ENCODE data around the gene CFAP45.

Gene CFAP45

GRCh38 chr1:159849626-159850366 lies 50.2 kb downstream of the CFAP45 start:
- no peak for DNase-seq

DNA sequence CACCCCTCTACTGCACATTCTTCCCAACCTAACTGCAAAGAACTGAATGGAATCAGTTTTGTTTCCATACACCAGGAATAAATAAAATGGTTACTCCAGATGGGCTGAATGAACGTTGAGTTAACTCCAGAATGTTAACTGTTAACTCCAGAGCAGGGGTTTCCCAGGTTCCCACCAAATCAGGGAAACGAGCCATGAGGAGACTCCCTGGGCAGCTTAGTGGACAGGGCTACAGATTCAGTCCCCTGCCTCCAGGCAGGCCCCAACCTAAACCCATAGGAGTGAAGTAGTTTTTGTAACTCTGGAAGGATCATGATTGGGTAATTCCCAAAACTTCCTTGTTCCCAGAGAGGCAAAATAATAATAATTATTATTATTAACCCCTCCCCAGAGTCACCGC lies 51.6 kb downstream of the CFAP45 start:
- no peak for DNase-seq

DNA sequence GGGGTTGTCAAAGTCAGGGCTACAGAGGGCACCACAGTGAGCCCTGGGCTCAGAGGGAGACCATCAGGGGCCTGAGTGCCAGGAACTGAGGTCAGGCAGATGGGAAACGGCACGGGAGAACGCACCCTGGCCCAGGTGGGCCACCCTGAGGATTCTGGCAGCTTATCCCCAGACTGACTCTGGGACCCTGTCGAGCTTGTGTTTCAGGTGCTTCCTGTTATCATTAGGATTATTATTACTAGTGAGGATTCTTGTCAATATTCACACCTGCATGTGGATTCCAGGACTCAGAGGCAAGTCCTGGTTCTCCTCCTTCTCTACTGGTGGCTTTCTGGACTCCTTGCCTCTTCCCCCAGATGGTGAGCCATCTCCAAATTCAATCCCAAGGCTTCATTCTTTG lies 52.7 kb downstream of the CFAP45 start:
- DNase-seq, result no peak

GRCh38 chr1:159845751-159846629 lies 54.0 kb downstream of the CFAP45 start:
- DNase-seq, result no peak

GRCh38 chr1:159843459-159843858 lies 56.5 kb downstream of the CFAP45 start:
- DNase-seq, result no peak

GRCh38 chr1:159841749-159842148 lies 58.2 kb downstream of the CFAP45 start:
- DNase-seq, result no peak

- no peak for DNase-seq
These were observed 60.7 kb downstream of the CFAP45 start for GRCh38 chr1:159839116-159839849.

DNA sequence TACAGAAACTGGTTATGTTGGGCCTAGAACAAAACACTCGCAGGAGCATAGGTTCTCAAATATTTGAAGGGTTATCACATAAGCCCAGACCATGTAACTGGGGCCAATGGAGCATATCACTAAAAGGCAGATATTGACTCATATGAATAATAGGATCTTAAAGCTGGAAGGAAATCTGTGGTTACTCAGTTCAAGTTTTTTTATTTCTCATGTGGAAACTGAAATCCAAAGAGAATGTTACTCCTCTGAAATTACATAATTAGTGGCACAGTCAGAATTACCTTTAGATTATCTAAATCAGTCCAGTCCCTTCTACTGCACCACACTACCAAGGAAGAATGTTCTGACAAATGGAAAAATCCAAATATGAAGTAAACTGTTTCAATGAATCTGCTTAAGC lies 61.2 kb downstream of the CFAP45 start:
- DNase-seq, result no peak

- DNase-seq, result no peak
These were observed 64.0 kb downstream of the CFAP45 start for GRCh38 chr1:159835862-159836525.

DNA sequence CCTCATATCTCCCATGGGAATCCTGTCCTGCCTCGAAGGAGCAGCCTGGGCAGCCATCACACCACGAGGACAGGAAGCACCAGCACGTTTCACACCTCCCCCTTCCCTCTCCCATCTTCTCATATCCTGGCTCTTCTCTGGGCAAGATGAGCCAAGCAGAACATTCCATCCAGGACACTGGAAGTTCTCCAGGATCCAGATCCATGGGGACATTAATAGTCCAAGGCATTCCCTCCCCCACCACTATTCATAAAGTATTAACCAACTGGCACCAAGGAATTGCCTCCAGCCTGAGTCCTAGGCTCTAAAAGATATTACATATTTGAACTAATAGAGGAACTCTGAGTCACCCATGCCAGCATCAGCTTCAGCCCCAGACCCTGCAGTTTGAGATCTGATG lies 64.6 kb downstream of the CFAP45 start:
- no peak for DNase-seq

DNA sequence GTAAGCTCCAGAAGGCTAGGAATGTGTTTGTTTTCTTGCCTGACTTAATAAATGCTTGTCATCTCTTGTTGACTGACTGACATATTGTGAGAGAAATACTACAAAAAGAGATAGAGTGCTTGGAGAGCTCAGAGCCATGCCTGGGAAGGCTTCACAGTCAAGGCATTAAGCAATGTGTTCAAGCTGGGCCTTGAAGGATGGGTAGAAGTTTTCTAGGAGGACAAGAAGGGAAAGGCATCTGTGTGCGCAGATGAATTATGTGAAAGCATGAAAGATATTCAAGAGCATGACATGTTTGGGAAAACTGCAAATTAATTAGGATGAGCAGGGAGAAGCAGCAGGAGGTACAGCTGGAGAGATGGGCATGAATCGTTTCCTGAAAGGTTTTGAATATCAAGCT lies 67.7 kb downstream of the CFAP45 start:
- DNase-seq, result no peak

GRCh38 chr1:159831412-159832141 lies 68.4 kb downstream of the CFAP45 start:
- DNase-seq, result no peak

GRCh38 chr1:159830722-159831121 lies 69.2 kb downstream of the CFAP45 start:
- no peak for DNase-seq

GRCh38 chr1:159829822-159830465 lies 70.0 kb downstream of the CFAP45 start:
- DNase-seq, result no peak

DNA sequence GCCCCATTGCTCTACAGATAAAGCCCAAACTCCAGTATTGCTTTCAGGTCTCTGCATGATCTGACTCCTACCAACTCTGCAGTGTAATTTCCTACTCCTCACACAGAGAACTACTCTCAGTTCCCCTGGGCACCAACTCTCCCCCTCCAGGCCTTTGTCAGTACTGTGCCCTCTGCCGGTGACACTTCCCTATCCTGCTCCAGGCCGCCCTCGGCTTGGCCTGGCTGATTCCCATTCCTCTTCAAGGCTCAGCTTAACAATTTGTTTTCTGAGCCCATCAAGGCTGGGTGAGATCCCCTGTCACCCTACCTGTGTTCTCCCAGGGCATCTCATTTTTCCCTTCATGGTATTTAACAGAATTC lies 70.7 kb downstream of the CFAP45 start:
- DNase-seq, result no peak

- no peak for DNase-seq
These were observed 71.2 kb downstream of the CFAP45 start for GRCh38 chr1:159828581-159829272.

- no peak for DNase-seq
These were observed 71.8 kb downstream of the CFAP45 start for GRCh38 chr1:159828176-159828575.

GRCh38 chr1:159827549-159827948 lies 72.4 kb downstream of the CFAP45 start:
- DNase-seq, result no peak

GRCh38 chr1:159827102-159827490 lies 72.9 kb downstream of the CFAP45 start:
- DNase-seq, result no peak

DNA sequence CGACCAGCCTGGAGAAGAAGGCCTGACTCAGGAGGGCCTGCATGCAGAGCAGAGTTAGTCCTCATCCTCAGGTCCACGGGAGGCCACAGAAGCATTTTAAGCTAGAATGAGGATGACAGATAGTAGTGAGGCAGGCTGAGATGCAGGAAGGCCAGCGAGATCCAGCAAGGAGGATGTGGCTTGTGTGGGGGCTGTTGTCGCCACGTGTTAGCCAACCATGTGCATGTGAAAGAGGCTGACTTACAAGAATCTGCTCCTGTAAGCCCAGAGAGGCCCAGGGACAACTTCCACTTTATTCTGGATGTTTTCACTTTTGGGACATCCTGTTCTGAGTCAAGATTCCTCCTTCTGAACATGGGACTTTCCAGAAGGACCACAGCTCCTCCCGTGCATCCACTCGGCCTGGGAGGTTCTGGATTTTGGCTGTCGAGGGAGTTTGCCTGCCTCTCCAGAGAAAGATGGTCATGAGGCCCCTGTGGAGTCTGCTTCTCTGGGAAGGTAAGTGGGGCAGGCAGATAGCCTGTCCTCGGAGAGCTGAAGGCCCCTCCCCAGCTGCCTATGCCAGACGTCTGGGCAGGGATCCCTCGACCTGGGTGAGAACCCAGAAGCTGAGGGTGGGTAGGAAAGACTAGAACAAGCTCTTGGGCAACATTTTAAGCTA lies 73.4 kb downstream of the CFAP45 start, which contains the start of gene SLAMF8:
TSS of gene SLAMF8 (plus strand) at position 433 of the 661 bp plus-strand sequence. CDS start at position 459, 26 bp downstream.
- no peak for DNase-seq

All from activated CD4-positive, alpha-beta T cell treated with anti-CD3 and anti-CD28 coated beads, Interleukin-2, amount 50 U/mL, for 1 hour (primary cell).